HG03095 (cell line): ENCODE data around the gene PAIP1.
"Not testable (repeated sequence)": the region's sequence is repeated elsewhere in the genome, so short reads cannot be mapped to it uniquely, and the experiment has no call there.

Experiments used
- ATAC-seq: cut with Tn5 transposase; IDR thresholded peaks from one replicate; pipeline ENCODE4 v1.9.1; 2021; ENCODE audit warnings: moderate library complexity; ENCODE audit not compliant: unreplicated experiment

The PAIP1 gene

DNA sequence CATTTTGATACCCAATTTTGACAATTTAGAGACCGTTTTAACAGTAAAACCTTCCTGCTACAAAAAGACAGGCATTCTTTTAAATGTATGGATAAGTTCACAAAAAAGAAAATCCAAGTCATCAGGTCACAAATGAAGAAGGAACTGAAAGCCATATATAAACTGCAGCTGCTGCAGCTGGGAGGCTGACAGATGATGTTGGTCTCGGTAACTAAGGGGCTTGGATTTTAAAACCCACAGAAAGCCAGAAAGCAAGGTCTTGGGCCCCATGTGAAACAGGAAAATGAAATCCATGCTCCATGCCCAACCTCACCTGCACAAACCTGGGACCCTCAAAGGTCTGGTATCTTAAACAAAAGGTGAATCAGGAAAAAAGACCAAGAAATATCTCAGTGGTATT is 26.2 kb downstream of the PAIP1 start:
- ATAC-seq, result no peak

DNA sequence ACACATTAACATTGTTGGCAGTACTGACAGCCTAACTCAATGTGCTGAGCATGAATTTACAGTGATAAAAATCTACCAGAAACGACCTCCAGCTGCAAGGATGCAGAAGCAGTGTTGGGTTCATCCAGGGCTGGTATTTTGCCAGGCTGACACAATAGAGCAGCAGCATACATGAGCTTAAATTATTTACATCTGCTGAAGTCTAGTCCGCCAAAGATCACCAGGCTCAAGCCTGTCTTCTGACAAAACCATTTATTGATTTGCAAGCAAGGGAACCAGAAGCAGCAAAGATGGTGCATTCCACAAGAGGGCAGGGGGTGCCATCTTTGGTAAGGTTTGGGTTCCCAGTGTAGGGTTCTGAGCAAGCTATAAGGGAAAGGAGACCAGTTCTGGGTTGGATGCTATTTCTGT is 33.2 kb downstream of the PAIP1 start:
- no peak for ATAC-seq

DNA sequence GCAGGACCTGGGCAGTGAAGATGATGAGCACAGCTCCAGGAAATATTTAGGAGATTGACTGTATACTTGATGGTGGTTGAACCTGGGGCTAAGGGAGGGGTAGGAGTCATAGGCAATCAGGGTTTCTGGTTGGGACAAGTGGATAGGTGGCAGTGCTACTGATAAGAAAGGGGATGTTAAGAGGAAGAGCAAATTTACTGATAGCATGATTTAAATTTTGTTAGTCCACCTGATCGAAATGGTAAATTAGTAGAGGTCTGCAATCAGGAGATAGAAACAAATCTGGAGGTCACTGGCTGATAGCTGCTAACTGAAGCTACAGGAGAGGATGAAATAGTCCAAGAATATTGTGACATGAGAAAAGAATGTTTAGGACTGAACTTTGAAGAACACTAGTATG is 36.3 kb downstream of the PAIP1 start:
- ATAC-seq, result no peak

DNA sequence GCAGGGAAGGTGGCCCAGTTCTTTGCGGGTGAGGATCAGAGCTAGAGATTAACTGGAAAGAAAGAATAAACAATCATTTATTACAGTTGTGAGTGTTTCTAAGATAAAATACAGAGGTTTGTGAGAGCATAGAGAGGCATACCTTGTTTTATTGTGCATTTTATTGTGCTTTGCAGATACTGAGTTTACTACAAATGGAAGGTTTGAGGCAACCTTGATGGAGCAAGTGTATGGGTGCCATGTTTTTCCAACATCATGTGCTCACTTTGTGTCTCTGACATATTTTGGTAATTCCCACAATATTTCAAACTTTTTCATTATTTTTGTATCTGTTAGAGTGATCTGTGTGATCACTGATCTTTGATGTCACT is 41.2 kb downstream of the PAIP1 start:
- no peak for ATAC-seq

DNA sequence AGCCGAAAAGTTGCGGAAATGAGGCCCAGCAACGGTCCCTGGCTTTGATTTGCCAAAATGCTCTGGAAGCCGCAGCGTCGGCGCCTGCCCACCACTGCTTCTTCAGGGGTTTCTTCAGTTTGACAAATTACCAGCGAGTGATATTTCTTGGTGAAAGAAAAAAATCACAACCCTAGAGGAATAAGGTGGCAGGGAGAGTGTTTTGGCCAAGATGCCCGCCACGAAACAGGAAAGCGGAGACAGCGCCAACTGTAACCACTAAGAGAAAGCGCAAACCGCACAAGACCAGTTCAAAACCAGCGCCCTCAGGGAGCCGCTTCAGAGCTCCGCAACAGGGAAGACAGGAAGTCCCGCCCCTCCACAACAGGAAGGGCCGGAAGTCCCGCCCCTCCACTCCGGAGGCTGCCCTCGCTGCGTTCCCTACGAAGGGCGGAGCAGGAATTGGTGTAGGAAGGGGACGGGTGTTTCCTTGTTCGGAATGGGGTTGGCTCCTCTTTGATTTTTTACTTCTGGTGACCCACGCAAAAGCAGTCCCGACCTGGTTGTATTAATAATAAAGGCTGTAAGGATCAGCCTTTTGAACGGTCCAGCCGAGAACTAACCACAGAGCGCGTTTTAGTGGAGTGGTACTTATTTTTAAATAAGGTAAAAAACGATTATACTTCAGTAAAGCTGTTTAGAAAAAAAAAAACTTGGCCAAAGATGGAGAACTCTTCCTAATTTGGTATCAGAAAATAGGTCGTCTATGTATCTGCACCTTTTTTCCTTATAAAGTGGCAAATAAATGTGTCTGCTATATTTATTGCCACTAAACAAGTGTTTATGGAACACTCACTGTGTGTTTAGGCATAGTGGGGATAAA is 41.8 kb downstream of the PAIP1 start, which contains the start of gene C5orf34:
Gene C5orf34 (minus strand): TSS at position 333 of the 862 bp plus-strand sequence. CDS start 5,809 bp downstream, outside the sequence.
- ATAC-seq, result peak; percentile 99

DNA sequence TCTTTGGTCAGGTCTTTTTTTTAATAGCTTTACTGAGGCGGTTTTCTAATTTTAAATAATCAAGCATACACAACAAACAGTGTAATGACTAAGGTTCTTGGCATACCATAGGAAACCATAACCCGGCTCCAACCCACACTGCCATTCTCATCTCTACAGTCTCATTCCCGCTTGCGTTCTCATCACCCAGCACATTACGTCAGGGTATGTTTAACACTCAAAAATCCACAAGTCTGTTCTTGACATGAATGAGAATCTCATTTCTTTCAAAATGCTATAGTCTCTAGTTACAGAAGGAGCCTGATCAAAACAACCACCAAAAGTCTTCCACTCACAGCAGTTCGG is 42.4 kb downstream of the PAIP1 start:
- ATAC-seq, result peak; percentile 22

DNA sequence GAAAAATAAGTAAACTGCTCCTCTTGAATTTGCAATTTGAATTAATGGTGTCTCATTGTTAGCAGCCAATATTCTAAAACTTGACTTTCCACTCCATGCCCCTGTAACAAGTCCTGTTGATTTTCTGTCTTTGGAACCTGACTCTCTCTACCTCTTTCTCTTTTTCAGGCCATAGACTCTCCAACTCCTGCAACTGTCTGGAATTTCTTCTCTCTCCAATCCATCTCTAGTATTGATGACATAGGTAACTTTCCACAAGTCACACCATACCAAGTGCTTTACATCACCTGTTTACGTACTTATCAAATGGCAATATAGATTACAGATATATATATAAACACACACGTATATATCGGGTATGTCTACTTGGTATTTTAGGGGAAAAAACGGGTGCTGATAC is 42.9 kb downstream of the PAIP1 start:
- ATAC-seq, result no peak

DNA sequence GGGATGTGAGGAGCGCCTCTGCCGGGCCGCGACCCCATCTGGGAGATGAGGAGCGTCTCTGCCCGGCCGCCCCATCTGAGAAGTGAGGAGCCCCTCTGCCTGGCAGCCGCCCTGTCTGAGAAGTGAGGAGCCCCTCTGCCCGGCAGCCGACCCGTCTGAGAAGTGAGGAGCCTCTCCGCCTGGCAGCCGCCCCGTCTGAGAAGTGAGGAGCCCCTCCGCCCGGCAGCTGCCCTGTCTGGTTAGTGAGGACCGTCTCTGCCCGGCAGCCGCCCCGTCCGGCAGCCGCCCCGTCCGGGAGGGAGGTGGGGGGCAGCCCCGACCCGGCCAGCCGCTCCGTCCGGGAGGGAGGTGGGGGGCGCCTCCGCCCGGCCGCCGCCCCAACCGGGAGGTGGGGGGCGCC is 45.8 kb downstream of the PAIP1 start:
- not testable (repeated sequence) for ATAC-seq

DNA sequence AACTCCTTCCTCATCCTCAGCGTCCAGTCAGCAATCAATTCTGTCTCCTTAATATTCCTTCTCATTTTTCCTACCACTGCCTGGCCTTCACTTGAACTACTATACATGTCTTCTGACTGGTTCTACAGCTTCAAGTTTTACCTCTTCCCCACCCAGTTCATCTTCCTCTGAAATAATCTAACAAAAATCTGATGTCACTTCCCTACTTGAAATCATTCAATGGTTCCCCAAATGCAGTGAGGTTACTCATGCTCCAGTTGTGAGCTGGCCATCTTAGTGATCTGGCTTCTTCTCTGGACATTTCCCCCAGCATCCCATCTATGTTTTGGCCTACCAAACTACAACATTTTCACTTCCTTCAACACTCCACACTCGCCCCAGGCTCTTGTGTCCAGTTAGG is 58.3 kb downstream of the PAIP1 start:
- no peak for ATAC-seq

DNA sequence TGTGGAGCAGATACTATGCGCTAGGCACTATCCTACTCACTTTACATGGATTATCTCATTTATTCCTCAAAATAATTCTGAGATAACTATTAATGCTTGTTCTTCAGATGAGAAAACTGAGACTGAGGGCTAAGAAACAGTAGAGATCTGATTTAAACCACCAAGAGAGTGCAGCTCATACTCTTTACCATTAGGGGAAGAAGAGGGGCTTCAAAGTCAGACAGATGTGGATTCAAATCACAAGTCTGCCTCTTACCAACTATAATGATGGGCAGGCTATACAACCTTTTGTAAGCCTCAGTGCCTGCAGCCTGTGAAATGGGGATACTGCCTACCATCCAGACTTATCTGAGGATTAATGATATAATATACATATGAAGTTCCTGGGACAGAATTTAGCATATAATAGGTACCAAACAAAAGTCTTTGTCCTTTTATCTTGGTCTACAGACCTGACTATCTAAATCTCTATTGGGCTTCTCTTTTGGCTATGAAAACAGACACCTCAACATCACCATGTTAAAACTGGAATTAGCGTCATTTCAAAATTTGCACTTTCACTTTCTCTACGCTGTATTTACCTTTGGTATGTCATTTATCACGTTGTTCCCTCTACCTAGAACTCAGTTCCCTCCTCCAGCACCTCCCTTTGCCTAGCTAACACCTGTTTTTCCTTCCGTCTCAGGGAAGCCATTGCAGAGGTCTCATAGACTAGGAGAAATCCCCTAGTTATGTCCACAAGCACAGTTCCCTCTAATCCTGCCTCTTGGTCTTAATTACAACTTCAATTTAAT is 59.4 kb downstream of the PAIP1 start:
- ATAC-seq, result no peak

DNA sequence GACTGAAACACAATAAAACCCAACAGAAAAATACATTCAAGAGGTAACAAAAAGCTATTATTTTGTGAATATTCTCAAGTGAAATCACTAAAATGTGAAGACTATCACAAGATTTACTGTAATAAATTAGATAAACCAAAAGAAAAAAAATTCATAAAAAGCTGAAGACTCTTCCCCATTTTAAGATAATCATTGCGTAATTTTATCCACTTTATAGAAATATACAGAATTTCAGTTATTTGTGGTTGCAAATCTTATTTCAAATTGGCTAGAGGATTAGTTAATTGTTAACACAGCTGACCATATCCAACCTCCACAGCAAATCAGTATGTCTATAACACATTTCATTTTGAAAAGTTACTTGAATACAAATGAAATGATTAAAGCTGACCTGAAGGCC is 65.6 kb downstream of the PAIP1 start:
- ATAC-seq, result no peak

DNA sequence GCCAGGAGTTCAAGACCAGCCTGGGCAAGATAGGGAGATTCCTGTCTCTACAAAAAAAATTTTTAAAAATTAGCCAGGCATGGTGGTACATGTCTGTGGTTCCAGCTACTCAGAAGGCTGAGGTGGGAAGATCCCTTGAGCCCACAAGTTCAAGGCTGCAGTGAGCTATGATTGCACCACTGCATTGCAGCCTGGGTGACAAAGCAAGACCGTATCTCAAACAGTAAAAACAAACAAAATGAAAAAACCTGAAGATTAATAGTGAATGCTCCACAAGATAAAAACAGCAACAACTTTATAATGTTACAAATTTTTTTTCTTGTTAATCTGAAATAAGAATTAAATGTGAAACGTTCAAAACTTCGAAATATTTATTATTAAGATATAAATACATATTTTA is 70.5 kb downstream of the PAIP1 start:
- ATAC-seq, result no peak

DNA sequence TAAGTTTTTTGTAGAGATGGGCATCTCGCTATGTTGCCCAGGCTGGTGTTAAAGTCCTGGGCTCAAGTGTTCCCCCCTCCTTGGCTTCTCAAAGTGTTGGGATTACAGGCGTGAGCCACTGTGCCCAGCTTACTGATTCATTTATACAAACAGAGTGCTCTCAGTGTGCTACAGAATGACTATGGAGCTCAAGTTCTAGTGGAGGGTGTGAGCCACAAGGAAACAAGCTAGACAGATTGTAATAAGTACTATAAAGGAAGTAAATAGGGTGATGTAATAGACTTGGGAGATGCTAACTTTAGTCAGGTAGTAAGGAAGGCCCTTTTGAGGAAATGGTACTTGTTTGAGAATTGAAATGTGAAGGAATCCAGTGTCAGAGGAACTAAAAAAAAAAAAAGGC is 71.5 kb downstream of the PAIP1 start:
- ATAC-seq, result no peak

DNA sequence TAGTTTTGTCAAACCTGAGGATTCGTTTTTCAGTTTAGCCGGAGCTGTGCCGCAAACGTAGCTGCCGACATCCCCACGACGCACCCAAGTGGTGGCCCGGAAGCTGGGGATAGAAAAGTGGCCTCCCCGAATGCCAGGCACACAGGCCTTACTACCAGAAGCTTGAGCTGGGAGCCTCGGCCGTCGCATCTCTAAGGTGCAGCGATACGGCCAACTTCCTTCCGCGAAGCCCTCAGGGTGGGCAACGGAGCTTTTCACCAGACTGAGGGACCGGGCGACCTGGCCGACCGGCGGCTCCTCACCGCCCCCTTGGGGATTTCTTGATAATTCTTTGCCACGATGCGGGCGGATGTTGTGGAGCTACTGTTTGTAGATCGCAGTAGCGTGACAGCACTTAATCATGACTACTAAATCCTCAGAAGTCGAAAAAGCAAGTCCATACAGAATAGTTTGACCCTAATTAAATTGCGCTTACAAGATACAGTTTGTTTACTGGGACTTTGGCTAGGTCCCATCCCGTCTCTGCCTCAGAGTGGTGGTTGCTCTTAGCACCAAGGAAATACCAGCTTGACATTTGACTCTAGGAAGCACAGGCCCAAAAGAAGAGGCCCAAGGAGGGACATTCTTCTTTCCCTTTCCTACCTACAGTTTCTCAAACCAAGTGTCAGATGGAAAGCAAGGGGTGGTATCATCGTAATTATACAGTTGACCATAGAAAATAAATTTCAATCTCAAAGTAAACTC is 72.6 kb downstream of the PAIP1 start:
- peak; percentile 67 for ATAC-seq

DNA sequence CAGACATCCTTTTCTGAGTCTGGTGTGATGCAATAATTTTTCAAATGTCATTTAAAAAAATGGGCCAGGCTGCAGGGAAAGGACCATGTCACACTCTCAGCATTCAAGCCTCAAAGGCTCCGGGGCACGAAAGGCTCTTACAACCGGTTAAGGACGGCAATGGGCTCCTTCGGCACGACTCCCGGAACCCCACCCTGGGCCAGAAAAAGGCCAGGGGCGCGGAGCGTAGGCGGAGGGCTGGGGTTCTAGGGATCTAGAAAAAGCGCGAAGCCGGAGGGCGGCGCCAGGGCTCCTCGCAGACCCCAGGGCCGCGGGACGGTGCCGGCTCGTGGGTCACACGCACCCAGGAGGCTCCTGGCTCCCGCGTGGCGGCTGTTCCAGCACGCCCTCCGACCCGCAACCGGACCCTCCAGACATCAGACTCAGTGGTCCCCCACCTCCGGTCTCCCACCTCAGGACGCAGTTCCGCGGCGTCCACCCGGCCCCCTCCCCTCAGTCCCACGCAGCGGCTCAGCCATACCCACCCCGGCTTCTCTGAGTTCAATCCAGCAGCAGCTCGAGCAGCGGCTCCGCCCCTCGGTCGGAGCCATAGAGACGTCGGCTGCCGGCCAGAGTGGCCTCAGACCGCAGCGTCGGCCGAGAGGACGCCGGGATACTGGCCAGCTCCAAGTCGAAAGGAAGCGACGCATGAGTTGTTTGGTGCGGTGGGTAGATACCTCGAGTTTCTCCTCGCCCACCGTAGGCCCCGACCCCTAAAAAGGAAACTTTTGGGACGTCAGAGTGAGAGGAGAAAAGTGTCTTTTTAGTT is 73.4 kb downstream of the PAIP1 start, which contains the start of gene TMEM267:
Gene TMEM267 (minus strand): TSS at position 568 of the 808 bp plus-strand sequence. CDS start 29,896 bp downstream, outside the sequence.
- peak; percentile 90 for ATAC-seq

DNA sequence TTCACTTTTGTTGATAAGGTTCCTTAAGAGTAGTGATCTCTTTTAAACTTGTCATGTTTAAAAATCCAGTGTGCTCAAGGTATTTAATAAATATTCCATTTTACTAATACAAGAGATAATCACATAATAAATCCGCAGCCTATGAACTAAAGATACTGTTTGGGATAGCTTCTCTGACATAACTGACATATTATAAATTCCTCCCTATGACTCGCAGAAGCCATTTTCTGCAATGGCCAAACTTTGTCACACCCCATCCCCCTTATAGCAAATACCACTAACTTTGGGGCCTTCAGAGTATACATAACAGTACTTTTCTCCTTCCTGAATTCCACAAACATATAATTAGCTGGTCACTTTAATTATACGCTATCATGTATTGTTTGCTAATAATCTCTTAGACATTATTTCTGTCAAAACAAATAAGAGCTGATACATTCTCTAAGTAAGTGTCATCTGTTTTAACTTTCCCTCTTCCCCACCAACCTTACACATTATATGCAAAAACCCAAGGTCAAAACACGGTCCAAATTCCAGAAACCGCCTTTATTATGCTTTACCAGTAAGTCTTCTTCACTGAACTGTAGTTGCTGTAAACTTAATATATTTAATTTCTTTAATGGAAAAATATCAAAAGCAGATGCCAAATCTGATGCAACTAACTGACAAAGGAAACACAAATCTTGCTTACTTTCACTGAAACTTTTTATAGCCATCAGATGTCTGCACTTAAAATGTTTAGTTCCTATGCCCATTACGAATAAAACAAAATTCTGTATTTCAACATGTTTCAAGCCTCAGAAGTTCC is 74.2 kb downstream of the PAIP1 start:
- ATAC-seq, result no peak
